GM12891 (cell line): Measurements from ENCODE around the gene HSD17B8.

Source experiments
- PAX5 ChIP-seq: IDR thresholded peaks from 2 replicates; pipeline ENCODE4 v1.6.1; 2011; ENCODE audit warnings: low read length, moderate library complexity, mild to moderate bottlenecking; ENCODE audit not compliant: insufficient read depth, severe bottlenecking
- POLR2A ChIP-seq: IDR thresholded peaks from 2 replicates; pipeline ENCODE4 v1.6.1; 2011; ENCODE audit warnings: low read depth, low read length, control low read depth
- TAF1 ChIP-seq: IDR thresholded peaks from 2 replicates; pipeline ENCODE4 v1.6.1; 2011; ENCODE audit warnings: low read depth, low read length, control low read depth

DNA sequence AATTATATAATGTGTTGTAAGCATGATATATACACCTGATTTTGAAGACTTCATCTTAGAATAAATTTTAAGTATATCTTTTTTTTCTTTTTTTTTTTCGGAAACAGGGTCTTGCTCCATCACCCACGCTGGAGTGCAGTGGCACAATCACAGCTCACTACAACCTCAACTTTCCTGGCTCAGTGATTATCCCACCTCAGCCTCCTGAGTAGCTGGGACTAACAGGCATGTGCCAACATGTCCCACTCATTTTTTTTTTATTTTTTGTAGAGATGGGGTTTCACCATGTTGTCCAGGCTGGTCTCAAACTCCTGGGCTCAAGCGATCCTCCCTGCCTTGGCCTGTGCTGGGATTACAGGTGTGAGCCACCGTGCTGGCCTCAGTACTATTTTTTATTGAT is 50.1 kb downstream of the HSD17B8 start:
- no peak for TF ChIP-seq TAF1
- TF ChIP-seq PAX5: no peak
- no peak for TF ChIP-seq POLR2A
